Endothelial cell of hepatic sinusoid (primary cell): ENCODE measurements around the gene MYH11.
"Not testable (repeated sequence)": the region's sequence is repeated elsewhere in the genome, so short reads cannot be mapped to it uniquely, and the experiment has no call there.

Experiments
- in situ Hi-C: cut with HindIII; loops from 2 replicates; pipeline ENCODE4 v1.10.0; 2017; ENCODE audit warnings: low sequenced_read_pairs

The MYH11 gene

DNA sequence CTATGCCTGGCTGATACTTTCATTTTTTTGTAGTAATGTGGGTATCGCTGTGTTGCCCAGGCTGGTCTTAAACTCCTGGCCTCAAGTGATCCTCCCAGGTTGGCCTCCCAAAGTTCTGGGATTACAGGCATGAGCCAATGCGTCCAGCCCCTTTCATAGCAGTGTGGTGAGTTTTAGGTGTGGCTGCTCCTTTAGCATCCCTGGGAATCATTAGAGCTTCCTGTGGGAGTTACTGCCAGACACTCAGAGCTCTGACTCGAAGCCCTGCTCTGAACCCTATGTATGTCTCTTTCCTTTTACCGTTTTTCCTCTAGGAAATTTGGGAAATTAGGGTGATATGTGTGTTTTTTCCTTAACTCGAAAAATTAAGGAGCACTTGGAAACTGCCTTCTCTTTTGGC is 162.3 kb downstream of the MYH11 start:
- in situ Hi-C loops, result no loop called here

DNA sequence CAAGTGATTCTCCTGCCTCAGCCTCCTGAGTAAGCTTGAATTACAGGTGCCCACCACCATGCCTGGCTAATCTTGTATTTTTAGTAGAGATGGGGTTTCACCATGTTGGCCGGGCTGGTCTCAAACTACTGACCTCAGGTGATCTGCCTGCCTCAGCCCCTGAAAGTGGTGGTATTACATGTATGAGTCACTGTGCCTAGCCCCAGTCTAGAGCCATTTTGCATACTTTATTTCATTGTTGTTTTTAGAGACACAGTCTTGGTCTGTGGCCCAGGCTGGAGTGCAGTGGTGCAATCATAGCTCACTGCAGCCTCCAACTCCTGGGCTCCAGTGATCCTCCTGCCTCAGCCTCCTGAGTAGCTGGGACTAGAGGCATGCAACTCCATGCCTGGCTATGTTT is 164.3 kb downstream of the MYH11 start:
- in situ Hi-C loops, result not testable (repeated sequence)

DNA sequence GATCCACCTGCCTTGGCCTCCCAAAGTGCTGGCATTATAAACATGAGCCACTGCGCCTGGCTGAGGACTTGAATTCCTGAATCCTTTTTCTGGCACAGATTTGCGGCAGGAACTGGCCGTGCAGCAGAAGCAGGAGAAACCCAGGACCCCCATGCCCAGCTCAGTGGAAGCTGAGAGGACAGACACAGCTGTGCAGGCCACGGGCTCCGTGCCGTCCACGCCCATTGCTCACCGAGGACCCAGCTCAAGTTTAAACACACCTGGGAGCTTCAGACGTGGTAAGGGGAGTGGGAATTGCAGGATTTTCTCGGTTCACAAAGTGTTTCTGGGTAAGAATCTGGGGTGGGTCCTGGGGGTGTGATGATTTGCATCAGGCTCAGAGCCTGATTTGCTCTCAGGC is 165.8 kb downstream of the MYH11 start:
- in situ Hi-C loops, result no loop called here

- in situ Hi-C loops, result no loop called here
Observed at GRCh38 chr16:15690296-15690695, 166.5 kb downstream of the MYH11 start.

DNA sequence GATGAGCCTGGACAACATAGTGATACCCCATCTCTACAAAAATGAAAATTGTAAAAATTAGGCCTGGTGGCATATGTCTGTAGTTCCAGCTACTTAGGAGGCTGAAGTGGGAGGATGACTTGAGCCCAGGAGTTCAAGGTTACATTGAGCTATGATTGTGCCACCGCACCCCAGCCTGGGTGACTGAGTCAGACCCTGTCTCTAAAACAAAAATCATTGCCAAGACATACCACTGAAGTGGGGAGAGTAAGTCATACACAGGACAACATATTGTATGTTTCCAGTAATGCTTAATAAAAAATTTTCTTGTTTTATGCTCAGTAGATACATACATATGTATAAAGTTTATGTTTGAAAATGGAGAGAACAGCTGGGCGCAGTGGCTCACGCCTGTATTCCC is 167.5 kb downstream of the MYH11 start:
- in situ Hi-C loops, result no loop called here

GRCh38 chr16:15686287-15686686 is 170.5 kb downstream of the MYH11 start:
- in situ Hi-C loops, result no loop called here

- in situ Hi-C loops, result no loop called here
Observed at GRCh38 chr16:15682105-15682570, 174.7 kb downstream of the MYH11 start.

GRCh38 chr16:15677447-15677846 is 179.4 kb downstream of the MYH11 start:
- in situ Hi-C loops, result no loop called here

- in situ Hi-C loops, result no loop called here
Observed at GRCh38 chr16:15676506-15676905, 180.3 kb downstream of the MYH11 start.

DNA sequence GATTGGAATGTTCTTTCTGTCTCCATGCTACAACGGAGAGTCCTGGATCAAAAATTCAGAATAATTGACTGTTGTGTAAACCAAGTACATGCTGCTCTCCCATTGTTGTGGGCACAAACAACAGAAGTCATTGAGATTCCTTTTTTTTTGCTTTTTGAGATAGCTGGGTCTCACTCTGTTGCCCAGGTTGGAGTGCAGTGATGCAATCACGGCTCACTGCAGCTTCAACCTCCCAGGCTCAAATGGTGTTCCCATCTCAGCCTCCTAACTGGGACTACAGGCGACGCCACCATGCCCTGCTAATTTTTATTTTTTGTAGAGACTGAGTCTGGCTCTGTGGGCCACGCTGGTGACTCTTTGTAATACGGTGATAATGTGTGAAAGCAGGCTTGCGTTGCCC is 182.3 kb downstream of the MYH11 start:
- in situ Hi-C loops, result no loop called here

DNA sequence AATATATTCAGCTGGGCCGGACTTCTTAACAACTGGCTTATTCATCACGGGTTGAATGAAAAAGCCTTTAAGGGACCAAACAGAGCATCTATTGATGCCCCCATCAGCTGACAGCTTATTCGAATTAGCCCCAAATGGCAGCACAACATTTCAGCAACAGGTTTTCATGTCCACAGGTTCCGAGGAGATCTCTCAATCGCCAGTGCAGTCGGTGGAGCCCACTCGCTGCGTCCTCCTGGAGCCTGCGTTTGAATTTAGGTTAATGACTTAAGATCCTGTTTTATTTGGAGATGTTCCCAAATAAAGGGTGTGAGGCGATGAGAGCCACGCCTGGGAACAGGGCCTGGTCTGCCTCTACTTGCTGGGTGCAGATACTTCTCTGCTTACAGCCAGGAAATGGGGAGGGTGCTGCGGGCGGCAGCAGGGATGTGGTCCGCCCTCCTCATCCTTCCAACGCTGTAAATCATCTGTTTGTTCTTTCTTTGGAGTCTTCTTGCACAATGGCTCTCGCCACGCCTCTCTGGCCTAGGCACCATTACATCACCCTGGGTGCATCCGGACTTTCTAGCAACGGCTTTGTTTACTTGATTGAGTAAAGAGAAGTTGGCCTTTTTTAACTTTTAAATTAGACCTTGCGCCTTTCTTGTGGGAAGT is 184.2 kb downstream of the MYH11 start:
- in situ Hi-C loops, result no loop called here

- in situ Hi-C loops, result not testable (repeated sequence)
Observed at GRCh38 chr16:15672127-15672513, 184.7 kb downstream of the MYH11 start.

GRCh38 chr16:15671530-15672117 is 185.2 kb downstream of the MYH11 start:
- in situ Hi-C loops, result no loop called here

DNA sequence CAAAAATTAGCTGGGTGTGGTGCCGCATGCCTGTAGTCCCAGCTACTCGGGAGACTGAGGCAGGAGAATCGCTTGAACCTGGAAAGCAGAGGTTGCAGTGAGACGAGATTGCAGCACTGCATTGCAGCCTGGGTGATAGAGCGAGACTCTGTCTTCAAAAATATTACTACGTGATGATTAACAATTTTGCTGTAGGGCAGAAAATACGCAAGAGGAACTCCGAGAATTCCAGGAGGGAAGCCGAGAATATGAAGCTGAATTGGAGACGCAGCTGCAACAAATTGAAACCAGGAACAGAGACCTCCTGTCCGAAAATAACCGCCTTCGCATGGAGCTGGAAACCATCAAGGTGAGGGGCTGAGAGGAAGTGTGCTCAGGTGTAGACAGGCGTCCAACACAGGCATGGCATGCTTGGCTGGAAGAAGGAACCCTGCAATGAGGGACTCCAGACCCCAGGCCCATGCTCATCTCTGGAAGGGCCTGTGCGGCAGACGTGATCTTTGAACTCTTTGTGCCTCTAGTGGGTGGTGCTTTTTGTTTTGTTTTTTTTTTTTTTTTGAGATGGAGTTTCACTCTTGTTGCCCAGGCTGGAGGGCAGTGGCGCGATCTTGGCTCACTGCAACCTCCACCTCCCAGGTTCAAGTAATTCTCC is 189.6 kb downstream of the MYH11 start:
- in situ Hi-C loops, result no loop called here

DNA sequence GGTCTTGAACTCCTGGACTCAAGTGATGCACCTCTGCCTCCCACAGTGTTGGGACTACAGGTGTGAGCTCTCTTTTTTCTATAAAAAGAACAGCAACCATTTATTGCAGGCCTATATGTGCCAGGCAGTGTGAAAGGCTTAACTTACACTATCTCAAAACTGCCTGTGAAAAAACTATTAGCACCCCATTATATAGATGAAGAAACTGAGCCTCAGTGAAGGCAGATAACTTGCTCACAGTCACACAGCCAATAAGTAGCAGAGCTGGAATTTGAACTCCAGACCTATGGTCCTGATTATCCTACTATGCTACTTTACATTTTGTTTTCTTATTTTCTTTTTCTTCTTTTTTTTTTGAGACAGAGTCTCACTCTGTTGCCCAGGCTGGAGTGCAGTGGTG is 191.7 kb downstream of the MYH11 start:
- in situ Hi-C loops, result no loop called here

- in situ Hi-C loops, result no loop called here
Observed at GRCh38 chr16:15660203-15660601, 196.6 kb downstream of the MYH11 start.

DNA sequence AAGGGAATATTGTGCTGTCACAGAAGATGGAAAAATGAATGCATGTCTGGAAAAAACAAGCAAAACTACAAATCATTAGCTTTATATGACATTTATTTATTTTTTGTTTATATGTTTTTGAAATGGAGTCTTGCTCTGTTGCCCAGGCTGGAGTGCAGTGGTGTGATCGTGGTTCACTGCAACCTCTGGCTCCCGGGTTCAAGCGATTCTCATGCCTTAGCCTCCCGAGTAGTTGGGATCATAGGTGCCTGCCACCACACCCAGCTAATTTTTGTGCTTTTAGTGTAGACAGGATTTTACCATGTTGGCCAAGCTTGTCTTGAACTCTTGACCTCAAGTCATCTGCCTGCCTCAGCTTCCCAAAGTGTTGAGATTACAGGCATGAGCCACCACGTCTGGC is 198.3 kb downstream of the MYH11 start:
- in situ Hi-C loops, result no loop called here

DNA sequence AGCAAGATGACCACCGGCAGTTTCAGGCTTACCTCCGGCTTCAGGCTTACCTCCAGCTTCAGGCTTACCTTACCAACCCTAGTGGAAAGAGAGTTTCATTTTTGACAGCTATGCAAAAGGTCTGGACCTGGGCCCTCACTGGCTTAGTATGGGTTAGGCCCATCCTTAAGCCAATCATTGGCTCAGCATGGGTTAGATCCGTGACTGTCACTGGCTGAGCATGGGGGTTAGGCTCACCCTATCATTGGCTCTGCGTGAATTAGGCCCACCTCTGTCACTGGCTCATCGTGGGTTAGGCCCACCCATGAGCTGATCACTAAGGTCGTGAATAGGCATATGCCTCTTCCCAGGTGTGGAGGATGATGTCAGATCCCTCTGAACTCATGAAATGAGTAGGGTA is 198.7 kb downstream of the MYH11 start:
- in situ Hi-C loops, result no loop called here

GRCh38 chr16:15655561-15655960 is 201.3 kb downstream of the MYH11 start:
- in situ Hi-C loops, result not testable (repeated sequence)

GRCh38 chr16:15654591-15654990 is 202.2 kb downstream of the MYH11 start:
- in situ Hi-C loops, result no loop called here

GRCh38 chr16:15653227-15653626 is 203.6 kb downstream of the MYH11 start:
- in situ Hi-C loops, result no loop called here
